NT2/D1 (cell line): ENCODE measurements around the gene CST9L.

Source experiments
- DNase-seq: peaks from one replicate; pipeline ENCODE4 v3.0.0-alpha.2; 2011; ENCODE audit warnings: low read depth, low spot score
- H3K27me3 ChIP-seq: 2 replicates; pipeline ENCODE4 v1.6.0; 2011; ENCODE audit warnings: mild to moderate bottlenecking; ENCODE audit not compliant: insufficient read length, insufficient read depth
- H3K36me3 ChIP-seq: 2 replicates; pipeline ENCODE4 v1.6.1; 2011; ENCODE audit warnings: mild to moderate bottlenecking, low read length, mixed read lengths; ENCODE audit not compliant: insufficient read depth, insufficient read length
- H3K4me1 ChIP-seq: 2 replicates; pipeline ENCODE4 v1.5.1; 2011; ENCODE audit not compliant: insufficient read depth, insufficient read length
- H3K4me3 ChIP-seq: 2 replicates; pipeline ENCODE4 v1.5.1; 2011; ENCODE audit warnings: low read depth; ENCODE audit not compliant: insufficient read length
- H3K9ac ChIP-seq: 2 replicates; pipeline ENCODE4 v1.6.0; 2011; ENCODE audit warnings: low read depth; ENCODE audit not compliant: insufficient read length
- H3K9me3 ChIP-seq: 2 replicates; pipeline ENCODE4 v1.5.1; 2011; ENCODE audit warnings: mild to moderate bottlenecking, low read length; ENCODE audit not compliant: insufficient read depth
- SUZ12 ChIP-seq: IDR thresholded peaks from 2 replicates; pipeline ENCODE4 v1.6.1; 2011; ENCODE audit not compliant: insufficient read length, insufficient read depth; ENCODE audit errors: extremely low read depth
- YY1 ChIP-seq: IDR thresholded peaks from 2 replicates; pipeline ENCODE4 v1.6.1; 2011; ENCODE audit not compliant: insufficient read length, insufficient read depth
- ZNF274 ChIP-seq: IDR thresholded peaks from 2 replicates; pipeline ENCODE4 v1.6.1; 2011; ENCODE audit warnings: mild to moderate bottlenecking, low read depth, low read length

The CST9L gene

DNA sequence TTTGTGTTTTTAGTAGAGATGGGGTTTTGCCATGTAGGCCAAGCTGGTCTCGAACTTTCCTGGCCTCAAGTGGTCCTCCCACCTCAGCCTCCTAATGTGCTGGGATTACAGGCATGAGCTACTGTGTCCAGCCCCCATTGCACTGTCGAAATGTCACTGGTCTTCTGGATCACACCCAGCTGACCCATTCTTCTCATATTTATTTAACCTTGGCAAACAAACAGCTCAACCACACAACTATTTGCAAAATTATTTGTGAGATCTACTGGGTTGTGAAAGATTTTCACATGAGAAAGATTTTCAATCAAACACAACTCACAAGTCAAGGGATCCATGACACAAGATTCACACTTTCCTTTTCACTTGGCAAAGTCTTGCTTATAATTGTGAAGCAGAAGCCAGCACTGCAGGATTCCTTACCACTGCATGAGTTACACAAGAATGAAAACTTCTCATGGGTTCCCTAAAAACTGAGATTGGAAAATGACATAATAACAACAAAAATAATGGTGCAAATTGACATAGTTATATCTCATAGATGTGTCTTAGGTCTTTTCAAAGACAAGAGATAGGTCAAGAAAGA lies 2.0 kb upstream of the CST9L start:
- TF ChIP-seq YY1 (no peak), SUZ12 (no peak), ZNF274 (no peak)
- Histone ChIP-seq H3K36me3 (no peaks in the 10 kb centered on the region), H3K4me3 (no peak overlapping the region), H3K9me3 (no peaks in the 10 kb centered on the region; the same call in 1 of the 2 replicates), H3K27me3 (no peaks in the 10 kb centered on the region), H3K9ac (no peak overlapping the region), H3K4me1 (no peaks in the 10 kb centered on the region)
- no peak for DNase-seq

DNA sequence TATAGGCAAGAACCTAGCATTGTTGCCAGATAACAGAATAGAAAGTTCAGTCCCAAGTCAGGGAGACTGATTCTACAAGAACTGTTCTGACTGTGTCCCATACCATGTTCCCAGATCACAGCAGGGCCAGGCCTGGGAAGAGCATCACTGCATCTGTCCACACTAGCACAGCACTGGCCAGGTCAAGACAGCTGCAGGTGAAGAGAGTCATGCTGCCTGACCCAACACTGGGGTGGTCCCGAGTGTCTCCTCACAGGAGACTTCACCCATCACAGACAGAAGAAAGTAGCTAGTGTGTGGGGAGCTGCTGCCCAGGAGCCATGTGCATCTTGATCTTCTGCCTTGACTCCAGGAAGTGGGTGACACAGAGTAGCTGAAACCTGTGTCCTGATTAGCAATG lies 1.3 kb upstream of the CST9L start:
- Histone ChIP-seq H3K36me3 (no peaks in the 10 kb centered on the region), H3K9ac (no peak overlapping the region), H3K9me3 (no peaks in the 10 kb centered on the region; the same call in 1 of the 2 replicates), H3K4me3 (no peak overlapping the region), H3K27me3 (no peaks in the 10 kb centered on the region), H3K4me1 (no peaks in the 10 kb centered on the region)
- no peak for DNase-seq
- no peak for TF ChIP-seq SUZ12
- TF ChIP-seq YY1, result no peak
- TF ChIP-seq ZNF274, result no peak

DNA sequence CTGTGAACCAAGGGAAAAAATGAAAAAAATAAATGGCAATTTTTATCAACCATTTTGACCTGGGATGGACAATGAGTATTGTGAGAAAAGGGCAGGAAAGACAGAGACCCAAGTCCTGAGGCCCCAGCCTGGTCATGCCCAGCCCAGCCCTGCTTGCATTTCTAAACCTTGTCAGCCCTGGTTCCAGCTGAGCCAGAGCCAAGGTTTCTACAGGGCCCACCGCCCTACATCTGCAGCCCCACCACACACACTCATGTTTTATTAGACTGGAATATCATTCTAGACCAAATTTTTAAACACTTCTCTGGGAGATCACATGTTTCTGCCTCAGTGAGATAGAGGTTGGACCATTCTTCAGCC lies 667 bp upstream of the CST9L start:
- TF ChIP-seq YY1, result no peak
- no peak for TF ChIP-seq SUZ12
- no peak for TF ChIP-seq ZNF274
- no peaks in the 10 kb centered on the region for H3K4me1 ChIP-seq

DNA sequence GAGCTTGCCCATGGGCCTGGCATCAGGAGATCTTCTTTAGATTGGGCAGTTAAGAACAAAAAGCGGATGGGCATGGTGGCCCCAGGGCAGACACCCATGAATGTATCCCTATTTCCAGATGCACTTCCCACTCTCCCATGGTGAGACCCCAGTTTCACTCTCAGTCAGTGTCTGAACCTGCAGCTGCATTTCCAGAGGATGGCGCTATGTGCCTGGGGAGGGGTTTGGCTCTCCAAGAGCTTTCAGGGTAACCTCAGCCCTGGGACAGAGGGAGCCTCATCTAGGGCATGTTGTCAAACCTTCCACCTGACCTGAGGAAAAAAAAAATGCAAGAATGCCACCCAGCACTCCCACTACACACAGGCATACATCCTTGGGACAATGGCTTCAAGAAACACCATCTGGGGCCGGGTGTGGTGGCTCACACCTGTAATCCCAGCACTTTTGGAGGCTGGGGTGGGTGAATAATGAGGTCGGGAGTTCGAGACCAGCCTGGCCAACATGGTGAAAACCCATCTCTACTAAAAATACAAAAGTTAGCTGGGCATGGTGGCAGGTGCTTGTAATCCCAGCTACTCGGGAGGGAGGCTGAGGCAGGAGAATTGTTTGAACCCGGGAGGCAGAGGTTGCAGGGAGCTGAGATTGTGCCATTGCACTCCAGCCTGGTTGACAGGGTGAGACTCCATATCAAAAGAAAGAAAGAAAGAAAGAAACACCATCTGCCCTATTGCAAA lies 1.9 kb downstream of the CST9L start:
- no peak for TF ChIP-seq SUZ12
- TF ChIP-seq ZNF274, result no peak
- no peak for TF ChIP-seq YY1
- H3K4me3 ChIP-seq, result no peak overlapping the region
- H3K36me3 ChIP-seq, result no peaks in the 10 kb centered on the region
- no peak for DNase-seq
- no peaks in the 10 kb centered on the region for H3K27me3 ChIP-seq
- H3K4me1 ChIP-seq, result no peaks in the 10 kb centered on the region
- peaks cover 15% of the 10 kb centered on the region for H3K9me3 ChIP-seq
- H3K9ac ChIP-seq, result no peak overlapping the region

More for the DNA sequence above, 667 bp upstream of the CST9L start:
- H3K4me3 ChIP-seq, result no peak overlapping the region
- no peaks in the 10 kb centered on the region for H3K36me3 ChIP-seq
- H3K9me3 ChIP-seq, result no peaks in the 10 kb centered on the region; the same call in 1 of the 2 replicates
- H3K9ac ChIP-seq, result no peak overlapping the region
- H3K27me3 ChIP-seq, result no peaks in the 10 kb centered on the region
- no peak for DNase-seq

DNA sequence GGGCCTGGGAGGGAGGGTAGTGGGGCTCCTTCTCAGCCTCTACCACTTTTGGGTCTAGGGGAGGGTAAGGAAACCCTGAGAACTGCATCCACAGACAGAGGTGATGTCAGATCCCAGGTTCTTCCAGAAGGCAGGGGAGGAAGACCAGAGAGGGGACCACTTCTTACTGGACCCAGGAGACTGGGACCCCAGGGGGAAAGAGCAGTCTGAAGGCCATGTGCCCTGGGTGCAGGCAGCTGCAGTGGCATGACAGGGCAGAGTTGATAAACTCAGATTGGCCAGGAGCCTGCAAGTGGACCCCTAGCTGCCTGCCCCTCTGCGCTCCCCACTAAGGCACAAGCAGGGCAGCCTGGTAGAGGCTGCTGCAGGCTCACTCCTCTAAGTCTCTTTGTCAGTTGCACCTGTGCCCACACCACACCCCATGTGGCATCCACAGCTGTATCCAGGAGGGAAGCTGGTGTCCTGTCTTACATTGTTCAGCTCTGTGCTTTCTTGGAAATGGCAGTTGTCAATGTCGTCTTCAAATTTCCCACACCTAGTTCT lies 2.7 kb downstream of the CST9L start:
- Histone ChIP-seq H3K9me3 (peaks cover 18% of the 10 kb centered on the region; the same call in 1 of the 2 replicates), H3K36me3 (no peaks in the 10 kb centered on the region), H3K27me3 (no peaks in the 10 kb centered on the region), H3K4me3 (no peak overlapping the region), H3K4me1 (no peaks in the 10 kb centered on the region), H3K9ac (no peak overlapping the region)
- DNase-seq, result no peak
- TF ChIP-seq SUZ12 (no peak), YY1 (no peak), ZNF274 (no peak)

DNA sequence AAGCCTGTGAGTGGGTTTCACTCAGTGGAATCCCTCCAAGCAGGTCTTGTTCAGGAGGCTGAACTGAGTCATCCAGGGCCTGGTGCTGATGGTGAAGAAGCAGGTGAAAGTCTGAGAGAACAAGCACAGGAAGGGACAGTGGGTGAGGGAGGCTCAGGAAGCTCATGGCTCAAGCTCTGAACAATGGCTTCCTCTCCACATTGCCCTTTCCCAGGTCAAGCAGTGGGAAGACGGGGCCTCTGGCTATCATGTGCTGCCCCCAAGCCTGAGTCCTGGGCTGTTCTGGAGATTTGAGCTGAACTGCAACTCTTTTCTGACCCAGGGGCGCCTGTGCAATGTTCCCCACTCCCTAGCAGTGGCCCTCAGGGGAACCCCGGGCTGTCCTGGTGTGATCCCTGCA lies 3.4 kb downstream of the CST9L start:
- Histone ChIP-seq H3K4me3 (no peak overlapping the region), H3K9me3 (peaks cover 18% of the 10 kb centered on the region; the same call in 1 of the 2 replicates), H3K27me3 (no peaks in the 10 kb centered on the region), H3K4me1 (no peaks in the 10 kb centered on the region), H3K9ac (no peak overlapping the region), H3K36me3 (no peaks in the 10 kb centered on the region)
- no peak for DNase-seq
- TF ChIP-seq YY1, result no peak
- TF ChIP-seq SUZ12, result no peak

DNA sequence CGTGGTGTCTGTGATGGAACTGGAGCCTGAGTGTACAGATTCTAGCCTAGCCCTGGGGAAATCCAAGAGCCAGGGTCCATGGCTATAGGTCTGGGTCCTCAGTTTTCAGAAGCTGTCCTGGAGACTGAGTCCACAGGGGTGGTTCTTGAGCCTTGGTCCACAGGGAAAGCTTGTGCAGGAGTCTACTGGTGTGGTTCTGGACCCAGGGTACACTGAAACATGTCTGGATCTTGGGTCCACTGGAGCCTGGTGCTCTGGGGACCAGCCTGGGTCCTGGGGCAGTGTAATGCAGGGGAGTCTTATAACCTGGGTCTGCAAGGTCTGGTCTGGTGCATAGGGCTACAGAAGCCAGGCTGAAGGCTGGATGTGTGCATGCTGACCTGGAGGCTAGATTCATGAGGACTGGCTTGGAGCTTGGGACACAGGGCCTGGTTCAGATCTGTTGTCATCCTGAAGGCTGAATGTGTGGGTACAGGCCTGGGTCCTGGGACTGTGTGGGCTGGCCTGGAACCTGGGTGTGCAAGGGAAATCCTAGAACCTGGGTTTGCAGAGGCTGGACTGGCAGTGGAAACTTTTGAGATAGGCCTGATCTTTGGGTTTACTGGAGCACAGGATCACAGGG lies 5.5 kb downstream of the CST9L start:
- Histone ChIP-seq H3K4me3 (no peak overlapping the region), H3K9me3 (peaks cover 18% of the 10 kb centered on the region; the same call in 1 of the 2 replicates), H3K36me3 (no peaks in the 10 kb centered on the region), H3K27me3 (no peaks in the 10 kb centered on the region), H3K4me1 (no peaks in the 10 kb centered on the region), H3K9ac (no peak overlapping the region)
- no peak for TF ChIP-seq ZNF274
- no peak for TF ChIP-seq SUZ12
- no peak for TF ChIP-seq YY1
- DNase-seq, result no peak
